ENCODE results near the gene C19orf25.
A peak's percentile ranks its signal among the peaks of the same experiment; 100 is the strongest.

Gene C19orf25

GRCh38 chr19:1466461-1467214 is 12.4 kb downstream of the C19orf25 start:
- no peak for DNase-seq (ENCODE audit: low read depth)

DNA sequence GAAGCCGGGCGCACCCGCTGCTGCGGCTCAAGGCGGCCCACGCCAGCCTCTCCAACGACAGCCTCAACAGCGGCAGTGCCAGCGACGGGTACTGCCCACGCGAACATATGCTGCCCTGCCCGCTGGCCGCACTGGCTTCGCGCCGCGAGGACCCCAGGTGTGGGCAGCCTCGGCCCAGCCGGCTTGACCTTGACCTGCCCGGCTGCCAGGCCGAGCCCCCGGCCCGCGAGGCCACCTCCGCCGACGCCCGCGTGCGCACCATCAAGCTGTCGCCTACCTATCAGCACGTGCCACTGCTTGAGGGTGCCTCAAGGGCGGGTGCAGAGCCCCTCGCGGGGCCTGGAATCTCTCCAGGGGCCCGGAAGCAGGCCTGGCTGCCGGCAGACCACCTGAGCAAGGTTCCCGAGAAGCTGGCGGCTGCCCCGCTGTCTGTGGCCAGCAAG is 13.0 kb downstream of the C19orf25 start:
- no peak for DNase-seq (ENCODE audit: low read depth)

DNA sequence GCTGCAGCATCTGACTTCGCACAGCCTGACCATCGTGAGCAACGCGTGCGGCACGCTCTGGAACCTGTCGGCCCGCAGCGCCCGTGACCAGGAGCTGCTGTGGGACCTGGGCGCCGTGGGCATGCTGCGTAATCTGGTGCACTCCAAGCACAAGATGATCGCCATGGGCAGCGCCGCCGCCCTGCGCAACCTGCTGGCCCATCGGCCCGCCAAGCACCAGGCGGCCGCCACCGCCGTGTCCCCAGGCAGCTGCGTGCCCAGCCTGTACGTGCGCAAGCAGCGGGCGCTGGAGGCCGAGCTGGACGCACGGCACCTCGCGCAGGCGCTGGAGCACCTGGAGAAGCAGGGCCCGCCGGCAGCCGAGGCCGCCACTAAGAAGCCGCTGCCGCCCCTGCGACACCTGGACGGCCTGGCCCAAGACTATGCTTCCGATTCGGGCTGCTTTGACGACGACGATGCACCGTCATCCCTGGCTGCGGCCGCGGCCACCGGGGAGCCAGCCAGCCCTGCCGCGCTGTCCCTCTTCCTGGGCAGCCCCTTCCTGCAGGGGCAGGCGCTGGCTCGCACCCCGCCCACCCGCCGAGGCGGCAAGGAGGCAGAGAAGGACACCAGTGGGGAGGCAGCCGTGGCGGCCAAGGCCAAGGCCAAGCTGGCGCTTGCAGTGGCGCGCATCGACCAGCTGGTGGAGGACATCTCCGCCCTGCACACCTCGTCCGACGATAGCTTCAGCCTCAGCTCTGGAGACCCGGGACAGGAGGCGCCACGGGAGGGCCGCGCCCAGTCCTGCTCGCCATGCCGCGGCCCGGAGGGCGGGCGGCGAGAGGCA is 13.6 kb downstream of the C19orf25 start:
- DNase-seq (ENCODE audit: low read depth) = no peak

DNA sequence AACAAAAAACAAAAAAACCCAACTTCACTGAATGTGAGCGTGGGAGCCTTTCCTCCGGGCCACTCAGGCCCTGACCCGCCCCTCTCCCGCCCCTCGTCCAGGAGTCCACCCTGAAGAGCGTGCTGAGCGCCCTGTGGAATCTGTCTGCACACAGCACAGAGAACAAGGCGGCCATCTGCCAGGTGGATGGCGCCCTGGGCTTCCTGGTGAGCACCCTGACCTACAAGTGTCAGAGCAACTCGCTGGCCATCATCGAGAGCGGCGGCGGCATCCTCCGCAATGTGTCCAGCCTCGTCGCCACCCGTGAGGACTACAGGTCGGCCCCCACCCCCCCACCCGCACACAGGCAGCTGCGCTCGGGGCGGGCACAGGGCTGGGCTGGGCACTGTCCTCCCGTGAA is 17.2 kb downstream of the C19orf25 start:
- DNase-seq (ENCODE audit: low read depth) = no peak

GRCh38 chr19:1460033-1460995 is 18.7 kb downstream of the C19orf25 start:
- no peak for DNase-seq (ENCODE audit: low read depth)

DNA sequence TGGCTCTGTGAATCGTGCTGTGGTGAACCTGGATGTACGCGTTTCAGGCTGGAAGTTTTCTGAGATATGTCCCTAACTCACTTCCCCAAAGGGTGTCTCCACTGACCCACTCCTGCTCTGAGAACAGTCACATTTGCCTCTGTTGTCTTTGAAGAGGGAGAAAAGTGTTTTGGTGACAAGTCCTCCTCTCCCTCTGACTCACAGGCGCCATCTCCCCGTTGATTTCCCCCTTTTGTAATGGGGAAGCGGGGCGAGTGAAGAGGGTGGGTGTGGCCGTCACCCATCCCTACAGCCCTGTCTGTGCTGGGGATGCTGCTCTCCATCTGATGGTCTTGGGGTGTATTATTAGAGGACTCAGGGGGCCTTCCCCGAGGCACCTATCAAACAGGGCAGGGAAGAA is 19.5 kb downstream of the C19orf25 start:
- no peak for DNase-seq (ENCODE audit: low read depth)

- no peak for DNase-seq (ENCODE audit: low read depth)
These were observed 21.1 kb downstream of the C19orf25 start for GRCh38 chr19:1457892-1458291.

GRCh38 chr19:1457031-1457739 is 21.8 kb downstream of the C19orf25 start:
- no peak for DNase-seq (ENCODE audit: low read depth)

- DNase-seq (ENCODE audit: low read depth) = no peak
These were observed 22.7 kb downstream of the C19orf25 start for GRCh38 chr19:1456121-1456900.

DNA sequence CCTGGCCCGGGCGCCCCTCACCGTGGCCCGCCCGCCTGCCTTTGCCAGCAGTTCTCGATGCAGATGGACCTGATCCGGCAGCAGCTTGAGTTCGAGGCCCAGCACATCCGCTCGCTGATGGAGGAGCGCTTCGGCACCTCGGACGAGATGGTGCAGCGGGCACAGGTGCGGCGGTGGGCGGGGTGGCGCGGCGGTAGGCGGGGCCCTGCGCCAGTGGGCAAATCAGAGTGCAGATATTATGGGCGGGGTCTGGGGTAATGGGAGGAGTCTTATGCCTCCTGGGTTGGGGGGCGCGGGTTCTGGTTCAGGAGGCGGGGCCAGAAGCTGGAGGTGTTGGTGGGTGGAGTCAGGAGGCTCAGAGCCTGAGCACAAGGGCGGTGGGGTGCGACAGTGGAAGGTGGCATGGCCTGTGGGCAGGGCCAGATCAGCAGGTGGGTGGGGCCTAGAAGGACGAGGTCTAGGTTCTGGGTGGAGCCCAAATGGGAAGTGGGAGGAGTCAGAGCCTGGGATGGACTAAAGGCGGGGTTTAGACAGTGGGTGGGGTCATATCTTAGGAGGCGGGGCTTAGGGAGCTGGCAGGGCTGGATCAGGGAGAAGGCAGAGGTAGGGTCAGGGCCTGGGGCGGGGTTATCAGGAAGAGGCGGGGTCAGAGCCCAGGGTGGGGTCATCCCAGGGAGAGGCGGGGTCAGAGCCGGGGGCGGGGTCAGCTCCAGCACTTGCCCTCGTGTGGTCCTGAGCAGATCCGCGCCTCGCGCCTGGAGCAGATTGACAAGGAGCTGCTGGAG is 23.5 kb downstream of the C19orf25 start:
- DNase-seq (ENCODE audit: low read depth) = peak; percentile 23

DNA sequence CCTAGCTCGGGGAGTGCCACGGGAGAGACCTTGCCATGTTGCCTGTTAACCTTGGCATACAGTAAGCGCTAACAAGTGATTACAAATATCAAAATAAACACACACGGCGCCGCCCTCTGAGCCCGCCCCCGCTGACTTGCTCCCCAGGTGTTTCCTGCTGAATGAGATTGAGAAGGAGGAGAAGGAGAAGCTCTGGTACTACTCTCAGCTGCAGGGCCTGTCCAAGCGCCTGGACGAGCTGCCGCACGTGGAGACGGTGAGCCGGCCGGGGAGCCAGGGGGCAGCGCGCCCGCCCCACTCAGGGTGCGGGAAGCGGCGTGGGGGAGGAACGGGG is 24.0 kb downstream of the C19orf25 start:
- DNase-seq (ENCODE audit: low read depth) = no peak

- no peak for DNase-seq (ENCODE audit: low read depth)
These were observed 25.3 kb downstream of the C19orf25 start for GRCh38 chr19:1453525-1454364.

GRCh38 chr19:1452802-1453524 is 26.1 kb downstream of the C19orf25 start:
- no peak for DNase-seq (ENCODE audit: low read depth)

DNA sequence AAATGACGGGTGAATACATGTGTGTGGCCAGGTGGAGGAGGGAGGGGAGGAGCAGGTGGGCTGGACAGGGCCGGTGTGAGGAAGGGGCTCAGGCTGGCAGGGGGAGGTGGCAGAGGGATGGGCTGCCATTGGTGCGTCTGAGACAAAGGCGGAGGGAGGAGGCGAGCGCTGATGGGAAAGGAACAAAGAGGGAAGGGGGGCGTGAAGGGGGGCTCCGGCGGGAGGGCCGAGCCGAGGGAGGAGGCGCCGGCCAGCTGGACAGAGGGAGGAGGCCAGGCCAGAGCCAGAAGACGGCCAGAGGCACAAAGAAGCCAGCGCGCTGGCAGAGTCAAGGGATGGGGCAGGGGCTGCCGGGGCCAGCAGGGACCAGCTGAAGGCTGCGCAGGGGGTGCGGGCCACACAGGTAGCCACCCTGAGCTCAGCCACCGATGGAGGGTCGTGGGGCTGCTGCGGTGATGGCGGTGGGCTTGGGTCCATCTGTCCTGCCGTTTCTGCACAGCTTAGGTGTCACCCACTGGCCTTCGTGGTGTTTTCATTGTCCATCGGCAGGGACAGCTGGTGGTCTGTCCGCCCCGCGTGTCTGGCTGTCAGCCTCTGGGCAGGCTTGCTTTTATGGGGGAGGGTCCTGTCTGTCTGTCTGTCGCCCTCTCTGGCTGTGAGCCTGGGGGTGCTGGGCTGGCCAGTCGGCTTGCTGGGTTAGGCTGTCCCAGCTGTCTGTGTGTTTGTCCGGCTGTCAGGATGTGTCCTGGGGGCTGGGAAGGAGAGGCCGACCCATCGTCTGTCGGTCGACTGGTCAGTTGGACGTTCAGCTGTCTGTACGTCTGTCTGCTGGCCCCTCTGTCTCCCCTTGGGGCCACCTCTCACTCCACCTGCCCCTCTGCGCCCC is 26.9 kb downstream of the C19orf25 start:
- no peak for DNase-seq (ENCODE audit: low read depth)

DNA sequence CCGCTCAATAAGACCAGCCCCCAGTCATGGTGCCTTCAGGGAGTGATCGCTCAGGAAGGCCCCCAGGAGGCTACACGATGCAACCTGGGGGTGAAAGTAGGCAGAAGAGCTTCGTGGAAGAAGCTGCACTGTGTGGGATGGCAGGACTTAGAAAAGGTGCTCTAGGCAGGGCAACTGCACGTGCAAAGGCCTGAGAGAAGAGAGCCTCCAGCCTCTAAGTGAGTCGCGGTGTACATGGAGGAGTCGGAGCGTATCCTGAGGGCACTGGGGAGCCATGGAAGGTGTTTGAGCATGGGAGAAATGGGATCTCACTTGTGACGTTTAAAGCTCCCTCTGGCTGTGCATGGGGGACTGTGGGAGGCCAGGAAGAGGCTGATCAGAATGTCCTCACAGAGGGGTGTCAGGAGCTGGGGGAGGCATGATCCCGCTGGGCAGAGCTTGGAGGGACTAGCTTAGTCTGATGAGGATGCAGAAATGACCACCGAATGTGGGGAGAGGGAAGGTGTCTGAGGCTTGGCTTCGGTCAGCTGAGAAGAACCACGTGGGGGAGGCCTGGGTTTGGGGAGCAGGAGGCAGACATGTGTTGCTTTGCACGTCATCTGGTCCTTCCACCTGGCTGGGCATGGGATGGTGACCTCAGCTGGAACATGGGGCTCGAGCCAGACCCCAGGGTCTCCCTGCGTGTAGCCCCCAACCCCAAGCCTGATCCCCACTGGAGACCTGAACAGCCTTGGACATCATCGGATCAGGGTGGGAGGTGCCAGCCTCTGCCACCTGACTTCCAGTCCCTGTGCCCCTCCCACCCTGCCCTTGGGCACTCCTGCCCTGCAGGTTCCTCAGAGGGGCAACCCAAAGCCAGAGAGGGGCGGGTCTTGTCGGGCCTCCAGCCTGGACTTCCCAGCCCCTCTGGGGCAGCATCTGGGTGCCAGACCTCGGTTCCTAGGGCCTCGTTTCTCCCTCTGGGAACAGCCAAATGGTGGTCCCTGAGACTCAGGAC is 28.0 kb downstream of the C19orf25 start:
- DNase-seq (ENCODE audit: low read depth) = no peak
